Prostate gland (tissue), 2 donors: ENCODE results near the gene PEX14.

Experiments
- POLR2A ChIP-seq: fragments of 450-650 bp; IDR thresholded peaks from one replicate; pipeline ENCODE4 v1.6.1; 2016; ENCODE audit warnings: antibody characterized with exemption, mild to moderate bottlenecking
- POLR2AphosphoS5 ChIP-seq: sonication (generic); formaldehyde crosslinking; IDR thresholded peaks from one replicate; pipeline ENCODE4 v1.6.1; 2017; ENCODE audit warnings: antibody characterized with exemption
- TF ChIP-seq, protein P1 (sequence below), 4 experiments: fragments of 200-600 bp in 2 of 4; fragments of 450-650 bp in 2 of 4; sonication (generic) in 2 of 4; IDR thresholded peaks; 1 replicate in 3 of 4; 2 replicates in 1 of 4; pipeline ENCODE4 v1.5.1; 2016 to 2019; ENCODE audit warnings: antibody characterized with exemption in 4 of 4, mild to moderate bottlenecking in 2 of 4, moderate library complexity in 2 of 4

DNA sequence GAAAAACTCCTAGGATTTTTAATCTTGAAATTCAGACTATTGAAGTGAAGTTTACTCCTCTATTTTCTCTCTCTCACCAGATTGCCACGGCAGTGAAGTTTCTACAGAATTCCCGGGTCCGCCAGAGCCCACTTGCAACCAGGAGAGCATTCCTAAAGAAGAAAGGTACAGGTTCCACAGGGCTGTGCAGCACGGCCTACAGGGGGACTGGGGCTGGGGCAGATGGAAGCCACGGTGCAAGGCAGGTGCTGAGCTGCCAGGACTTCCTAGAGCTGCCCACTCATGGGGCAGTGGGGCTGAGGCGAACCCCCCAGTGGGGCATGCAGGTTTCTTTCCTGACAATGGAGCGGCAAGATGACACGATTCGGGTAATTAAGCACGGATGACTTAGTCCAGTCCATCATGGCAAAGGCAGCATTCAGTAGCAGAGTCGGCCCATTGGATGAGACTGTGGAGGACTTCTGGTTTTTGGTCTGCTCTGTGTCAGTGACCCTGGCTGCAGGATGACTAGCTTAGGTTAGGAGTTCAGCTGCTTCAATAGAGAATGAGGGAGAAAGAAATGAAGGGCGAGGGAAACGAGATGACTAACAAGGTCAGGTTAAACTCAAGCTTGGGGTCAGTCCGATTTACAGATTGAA, 61.5 kb downstream of the PEX14 start:
- TF ChIP-seq POLR2A (no peak), POLR2AphosphoS5 (no peak)
- TF ChIP-seq, protein P1, sequence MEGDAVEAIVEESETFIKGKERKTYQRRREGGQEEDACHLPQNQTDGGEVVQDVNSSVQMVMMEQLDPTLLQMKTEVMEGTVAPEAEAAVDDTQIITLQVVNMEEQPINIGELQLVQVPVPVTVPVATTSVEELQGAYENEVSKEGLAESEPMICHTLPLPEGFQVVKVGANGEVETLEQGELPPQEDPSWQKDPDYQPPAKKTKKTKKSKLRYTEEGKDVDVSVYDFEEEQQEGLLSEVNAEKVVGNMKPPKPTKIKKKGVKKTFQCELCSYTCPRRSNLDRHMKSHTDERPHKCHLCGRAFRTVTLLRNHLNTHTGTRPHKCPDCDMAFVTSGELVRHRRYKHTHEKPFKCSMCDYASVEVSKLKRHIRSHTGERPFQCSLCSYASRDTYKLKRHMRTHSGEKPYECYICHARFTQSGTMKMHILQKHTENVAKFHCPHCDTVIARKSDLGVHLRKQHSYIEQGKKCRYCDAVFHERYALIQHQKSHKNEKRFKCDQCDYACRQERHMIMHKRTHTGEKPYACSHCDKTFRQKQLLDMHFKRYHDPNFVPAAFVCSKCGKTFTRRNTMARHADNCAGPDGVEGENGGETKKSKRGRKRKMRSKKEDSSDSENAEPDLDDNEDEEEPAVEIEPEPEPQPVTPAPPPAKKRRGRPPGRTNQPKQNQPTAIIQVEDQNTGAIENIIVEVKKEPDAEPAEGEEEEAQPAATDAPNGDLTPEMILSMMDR (IDR thresholded peaks at IDR 0.05) = no peak
